Left renal pelvis (tissue), 4 donors: ENCODE data around the gene SERPINA3. TPM values are rescaled to one million over a fixed set of nuclear protein-coding genes. Genes with fewer than 3 reads are reported as not detected.

Source experiments
- DNase-seq, 4 donors: peaks; one replicate each; pipeline ENCODE4 v3.0.0-alpha.2; 2013; ENCODE audit warnings: low read depth in 4 of 4, low spot score in 3 of 4
- polyA plus RNA-seq, 4 donors: library from polyadenylated mRNA; unstranded; fragments of 120-200 nt; gene quantifications; one replicate each; pipeline ENCODE4 v1.2.1, GENCODE V29; 2013; ENCODE audit not compliant: insufficient read length in 4 of 4

The SERPINA3 gene
- polyA plus RNA-seq, 4 donors, result 0.27 to 3.7 (median 0.55) TPM

- DNase-seq, result no peak
Measured at GRCh38 chr14:94612580-94613554, 676 bp downstream of the SERPINA3 start.

- no peak for DNase-seq
Measured at GRCh38 chr14:94613720-94614644, 1.8 kb downstream of the SERPINA3 start.

GRCh38 chr14:94614802-94615201 is 2.6 kb downstream of the SERPINA3 start:
- no peak for DNase-seq

GRCh38 chr14:94615254-94615653 is 3.1 kb downstream of the SERPINA3 start:
- DNase-seq, result no peak

- no peak for DNase-seq
Measured at GRCh38 chr14:94615823-94616570, 3.8 kb downstream of the SERPINA3 start.

- DNase-seq, result no peak
Measured at GRCh38 chr14:94617366-94617941, 5.3 kb downstream of the SERPINA3 start.

GRCh38 chr14:94617988-94618822 is 6.0 kb downstream of the SERPINA3 start:
- no peak for DNase-seq

GRCh38 chr14:94619297-94619696 is 7.1 kb downstream of the SERPINA3 start:
- no peak for DNase-seq

GRCh38 chr14:94620597-94620996 is 8.4 kb downstream of the SERPINA3 start:
- DNase-seq, result no peak

GRCh38 chr14:94621358-94622134 is 9.4 kb downstream of the SERPINA3 start:
- no peak for DNase-seq

GRCh38 chr14:94622653-94623421 is 10.6 kb downstream of the SERPINA3 start:
- DNase-seq, result no peak

- no peak for DNase-seq
Measured at GRCh38 chr14:94623422-94623809, 11.2 kb downstream of the SERPINA3 start.

- no peak for DNase-seq
Measured at GRCh38 chr14:94623856-94624499, 11.8 kb downstream of the SERPINA3 start.

GRCh38 chr14:94624537-94625352 is 12.6 kb downstream of the SERPINA3 start:
- no peak for DNase-seq

- DNase-seq, result no peak
Measured at GRCh38 chr14:94625353-94625635, 13.1 kb downstream of the SERPINA3 start.

- no peak for DNase-seq
Measured at GRCh38 chr14:94628578-94628977, 16.4 kb downstream of the SERPINA3 start.

- DNase-seq, result no peak
Measured at GRCh38 chr14:94630396-94630795, 18.2 kb downstream of the SERPINA3 start.
